Breast epithelium (tissue), 3 donors: ENCODE measurements around the gene SELE.

Source experiments
- CTCF ChIP-seq, 3 donors: fragments of 450-650 bp; IDR thresholded peaks; one replicate each; pipeline ENCODE4 v1.5.1; 2016 to 2017; ENCODE audit warnings: antibody characterized with exemption in 3 of 3, mild to moderate bottlenecking in 3 of 3, moderate library complexity in 3 of 3
- POLR2A ChIP-seq: fragments of 450-650 bp; IDR thresholded peaks from one replicate; pipeline ENCODE4 v1.6.1; 2016; ENCODE audit warnings: antibody characterized with exemption, mild to moderate bottlenecking, moderate library complexity

- no peak for TF ChIP-seq CTCF (IDR thresholded peaks at IDR 0.05)
- TF ChIP-seq POLR2A = no peak
These were observed 11.1 kb downstream of the SELE start for GRCh38 chr1:169722779-169723178.
